Fibroblast of villous mesenchyme (primary cell): ENCODE measurements around the gene UNC5A. TPM values are rescaled to one million over a fixed set of nuclear protein-coding genes. Genes with fewer than 3 reads are reported as not detected.

ENCODE experiments used
- DNase-seq: peaks from one replicate; pipeline ENCODE4 v3.0.0-alpha.2; 2010; ENCODE audit warnings: low read depth
- H3K4me3 ChIP-seq: 2 replicates; pipeline ENCODE4 v1.5.1; 2011; ENCODE audit warnings: low read depth, mild to moderate bottlenecking, low read length
- CTCF ChIP-seq: IDR thresholded peaks from 2 replicates; pipeline ENCODE4 v1.5.1; 2012; ENCODE audit warnings: low read depth, mild to moderate bottlenecking, low read length; ENCODE audit not compliant: insufficient read depth
- total RNA-seq: library from RNA; depleted of rRNA; stranded (reverse); fragments of >200 nt; gene quantifications from 2 replicates; pipeline ENCODE4 v1.2.3, GENCODE V29; 2012

Gene UNC5A
- total RNA-seq, 1 donor: not detected

GRCh38 chr5:176825234-176825633, 14.9 kb downstream of the UNC5A start:
- no peak for DNase-seq
- no peak for TF ChIP-seq CTCF
- H3K4me3 ChIP-seq: no peak overlapping the region

- TF ChIP-seq CTCF: no peak
- H3K4me3 ChIP-seq: no peak overlapping the region
- DNase-seq: no peak
These were observed 15.6 kb downstream of the UNC5A start for GRCh38 chr5:176825957-176826356.

- DNase-seq: no peak
- no peak for TF ChIP-seq CTCF
- H3K4me3 ChIP-seq: no peak overlapping the region
These were observed 17.5 kb downstream of the UNC5A start for GRCh38 chr5:176827736-176828414.

- DNase-seq: no peak
- H3K4me3 ChIP-seq: no peak overlapping the region
- TF ChIP-seq CTCF: no peak
These were observed 19.0 kb downstream of the UNC5A start for GRCh38 chr5:176829320-176829719.

GRCh38 chr5:176830422-176830994, 20.1 kb downstream of the UNC5A start:
- no peak for TF ChIP-seq CTCF
- DNase-seq: no peak
- H3K4me3 ChIP-seq: no peak overlapping the region

- no peak for TF ChIP-seq CTCF
- DNase-seq: no peak
- H3K4me3 ChIP-seq: no peak overlapping the region
These were observed 20.6 kb downstream of the UNC5A start for GRCh38 chr5:176830995-176831423.
